HG02623 (cell line): ENCODE results near the gene MRI1.
"Not testable (repeated sequence)": the region's sequence is repeated elsewhere in the genome, so short reads cannot be mapped to it uniquely, and the experiment has no call there.

ENCODE experiments used
- ATAC-seq: cut with Tn5 transposase; IDR thresholded peaks from one replicate; pipeline ENCODE4 v1.9.1; 2021; ENCODE audit warnings: moderate library complexity; ENCODE audit not compliant: unreplicated experiment

The MRI1 gene

GRCh38 chr19:13758795-13759194 is 5.5 kb upstream of the MRI1 start:
- ATAC-seq = no peak

- no peak for ATAC-seq
Observed at GRCh38 chr19:13761423-13761822, 2.9 kb upstream of the MRI1 start.

DNA sequence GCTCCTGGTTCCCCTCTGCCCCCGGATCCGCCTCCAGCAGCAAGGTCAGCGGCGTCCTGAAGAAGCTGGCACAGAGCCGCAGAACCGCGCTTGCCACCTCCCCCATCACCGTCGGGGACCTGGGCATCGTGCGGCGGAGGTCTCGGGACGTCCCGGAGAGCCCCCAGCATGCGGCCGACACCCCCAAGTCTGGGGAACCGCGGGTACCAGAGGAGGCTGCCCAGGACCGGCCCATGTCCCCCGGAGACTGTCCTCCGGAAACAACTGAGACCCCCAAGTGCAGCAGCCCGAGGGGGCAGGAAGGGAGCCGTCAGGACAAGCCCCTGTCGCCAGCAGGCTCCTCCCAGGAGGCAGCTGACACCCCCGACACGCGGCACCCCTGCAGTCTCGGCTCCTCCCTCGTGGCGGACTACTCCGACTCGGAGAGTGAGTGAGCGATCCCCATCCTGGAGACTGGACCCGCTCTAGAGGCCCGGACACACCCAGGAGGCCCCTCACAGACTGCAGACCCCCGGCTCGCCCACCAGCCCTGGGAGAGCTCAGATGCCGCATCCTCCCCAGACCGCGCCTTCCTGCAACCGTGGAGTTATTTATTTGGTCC is 1.6 kb upstream of the MRI1 start:
- ATAC-seq = no peak

DNA sequence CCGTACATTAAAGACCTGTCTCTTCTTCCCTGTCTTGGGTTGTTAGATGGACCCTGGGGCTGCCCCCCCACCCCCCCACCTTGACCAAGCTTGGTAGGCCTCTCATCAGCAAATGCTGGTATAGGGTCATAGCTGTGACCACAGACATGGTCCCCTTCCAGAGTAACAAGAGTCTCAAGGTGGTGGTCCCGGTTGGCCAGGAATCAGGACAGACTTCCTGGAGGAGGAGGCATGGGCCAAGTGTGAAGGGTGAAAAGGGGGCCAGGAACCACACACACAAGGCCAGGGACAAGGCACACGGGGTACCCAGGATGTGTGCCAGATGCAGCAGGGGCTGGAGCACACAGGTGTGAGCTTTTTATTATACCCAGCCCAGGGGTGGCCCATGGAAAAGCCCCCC is 1.1 kb upstream of the MRI1 start:
- no peak for ATAC-seq

- ATAC-seq = no peak
Observed at GRCh38 chr19:13764821-13765394, 586 bp downstream of the MRI1 start.

DNA sequence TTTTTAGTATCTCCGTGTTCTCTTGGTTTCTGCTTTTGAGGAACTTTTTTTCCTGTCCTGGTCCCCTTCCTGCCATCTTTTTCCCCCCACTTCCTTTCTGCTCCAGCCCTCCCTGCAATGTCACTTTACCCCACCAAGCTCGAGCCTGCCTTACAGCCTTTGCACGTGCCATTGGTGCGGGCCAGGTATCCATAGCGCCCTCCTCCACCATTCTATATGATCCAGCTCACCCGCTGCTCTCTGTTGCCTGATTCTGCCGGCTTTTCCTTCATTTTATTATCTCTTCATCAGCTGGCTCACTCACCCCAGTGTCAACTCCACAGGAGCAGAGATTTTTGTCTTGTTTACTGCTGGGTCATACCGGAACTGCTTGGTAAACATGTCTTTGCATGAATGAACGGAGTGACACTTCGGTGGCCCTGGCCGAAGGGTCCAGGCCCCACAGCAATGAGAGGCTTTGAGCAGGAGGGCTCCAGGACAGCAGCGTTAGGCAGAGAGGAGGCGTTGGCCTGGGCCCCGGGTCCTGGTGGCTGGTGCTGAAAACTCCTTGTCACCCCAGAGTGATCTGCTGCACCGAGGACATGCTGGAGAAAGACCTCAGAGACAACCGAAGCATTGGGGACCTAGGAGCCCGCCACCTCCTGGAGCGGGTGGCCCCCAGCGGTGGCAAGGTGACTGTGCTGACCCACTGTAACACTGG is 1.2 kb downstream of the MRI1 start:
- no peak for ATAC-seq

DNA sequence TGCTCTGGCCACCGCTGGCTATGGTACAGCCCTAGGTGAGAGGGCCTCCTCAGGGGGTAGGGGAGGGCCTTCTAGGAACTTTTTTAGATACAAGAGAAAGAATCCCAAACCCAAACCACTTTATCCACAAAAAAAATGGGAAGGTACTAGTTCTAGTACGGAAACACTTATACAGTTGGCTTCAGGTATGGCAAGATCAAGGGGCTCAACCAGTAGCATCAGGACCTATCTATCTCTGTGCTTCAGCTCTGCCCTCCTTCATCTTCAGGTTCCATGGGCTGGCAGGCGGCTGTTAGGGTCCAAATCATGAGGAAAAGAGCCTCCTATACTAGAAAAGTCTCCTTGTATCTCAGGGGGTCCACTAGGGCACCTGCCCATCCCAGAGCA is 1.8 kb downstream of the MRI1 start:
- no peak for ATAC-seq

DNA sequence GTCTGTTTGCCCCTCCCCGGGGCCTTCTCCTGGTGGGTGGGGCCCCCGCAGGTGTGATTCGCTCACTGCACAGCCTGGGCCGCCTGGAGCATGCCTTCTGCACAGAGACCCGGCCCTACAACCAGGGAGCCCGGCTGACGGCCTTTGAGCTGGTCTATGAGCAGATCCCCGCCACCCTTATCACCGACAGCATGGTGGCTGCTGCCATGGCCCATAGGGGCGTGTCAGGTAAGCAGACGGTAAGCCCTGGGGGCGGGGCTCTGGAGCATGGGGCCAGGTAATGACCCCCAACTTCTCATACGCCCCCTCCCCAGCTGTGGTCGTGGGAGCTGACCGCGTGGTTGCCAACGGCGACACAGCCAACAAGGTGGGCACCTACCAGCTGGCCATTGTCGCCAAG is 4.2 kb downstream of the MRI1 start:
- no peak for ATAC-seq

GRCh38 chr19:13770013-13770635 is 5.8 kb downstream of the MRI1 start:
- ATAC-seq = no peak

DNA sequence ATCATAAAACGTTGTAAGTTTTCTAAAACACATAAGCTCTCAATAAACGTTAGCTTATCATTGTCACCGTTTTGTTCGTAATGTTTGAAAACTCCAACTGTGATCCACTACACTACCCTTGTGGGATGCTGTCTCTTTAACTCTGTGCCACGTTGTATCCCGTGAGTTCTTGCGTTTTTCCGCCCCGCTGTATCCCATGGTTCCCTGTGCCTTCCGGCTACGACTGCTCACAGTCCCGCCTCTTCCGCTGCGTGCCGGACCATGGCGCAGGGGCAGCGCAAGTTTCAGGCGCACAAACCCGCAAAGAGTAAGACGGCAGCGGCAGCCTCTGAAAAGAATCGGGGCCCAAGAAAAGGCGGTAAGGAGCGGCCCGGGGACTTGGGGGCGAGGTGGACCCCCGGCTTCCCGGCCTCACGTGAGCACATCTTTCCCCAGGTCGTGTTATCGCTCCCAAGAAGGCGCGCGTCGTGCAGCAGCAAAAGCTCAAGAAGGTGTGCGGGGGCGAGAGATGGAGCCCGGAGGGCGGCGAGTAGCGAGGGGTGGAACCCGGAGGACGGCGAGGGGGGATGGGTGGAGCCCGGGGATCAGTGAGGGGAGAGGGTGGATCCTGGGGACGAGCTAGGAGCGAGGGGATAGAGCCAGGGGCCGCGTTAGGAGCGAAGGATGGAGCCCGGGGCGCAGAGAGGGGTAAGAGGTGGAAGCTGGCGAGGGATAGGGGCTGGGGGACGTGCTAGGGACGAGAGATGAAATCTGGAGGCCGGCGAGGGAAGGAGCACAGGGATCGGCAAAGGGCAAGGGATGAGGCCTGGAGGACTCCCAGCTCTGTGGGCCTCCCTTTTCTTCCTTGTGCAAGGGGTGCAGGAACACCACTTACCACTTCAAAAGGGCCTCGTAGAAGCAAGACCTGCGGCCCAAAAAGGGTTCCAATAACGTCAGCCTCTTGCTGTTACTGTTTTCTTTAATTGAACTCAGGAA is 10.2 kb downstream of the MRI1 start, which contains the start of gene C19orf53:
Gene C19orf53 (plus strand): TSS at position 240 of the 975 bp plus-strand sequence. CDS start 22 bp downstream, at position 262.
- ATAC-seq = peak; percentile 90

GRCh38 chr19:13778398-13778797 is 14.1 kb downstream of the MRI1 start:
- ATAC-seq = no peak

DNA sequence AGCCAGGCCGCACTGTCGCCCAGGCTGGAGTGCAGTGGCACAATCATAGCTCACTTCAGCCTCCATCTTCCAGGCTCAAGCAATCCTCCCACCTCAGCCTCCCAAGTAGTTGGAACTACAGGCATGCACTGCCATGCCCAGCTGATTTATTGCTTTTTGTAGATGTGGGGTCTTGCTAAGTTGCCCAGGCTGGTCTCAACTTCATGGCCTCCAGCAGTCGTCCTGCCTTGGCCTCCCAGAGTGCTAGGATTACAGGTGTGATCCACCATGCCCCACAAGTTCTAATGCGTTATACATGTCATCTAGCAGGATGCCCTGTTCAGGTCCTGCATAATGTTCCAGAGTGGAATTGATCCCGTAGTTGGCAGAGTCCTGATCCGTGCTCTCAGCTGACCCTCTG is 14.5 kb downstream of the MRI1 start:
- no peak for ATAC-seq

GRCh38 chr19:13779794-13780193 is 15.5 kb downstream of the MRI1 start:
- ATAC-seq = not testable (repeated sequence)

GRCh38 chr19:13781547-13781946 is 17.2 kb downstream of the MRI1 start:
- ATAC-seq = no peak

DNA sequence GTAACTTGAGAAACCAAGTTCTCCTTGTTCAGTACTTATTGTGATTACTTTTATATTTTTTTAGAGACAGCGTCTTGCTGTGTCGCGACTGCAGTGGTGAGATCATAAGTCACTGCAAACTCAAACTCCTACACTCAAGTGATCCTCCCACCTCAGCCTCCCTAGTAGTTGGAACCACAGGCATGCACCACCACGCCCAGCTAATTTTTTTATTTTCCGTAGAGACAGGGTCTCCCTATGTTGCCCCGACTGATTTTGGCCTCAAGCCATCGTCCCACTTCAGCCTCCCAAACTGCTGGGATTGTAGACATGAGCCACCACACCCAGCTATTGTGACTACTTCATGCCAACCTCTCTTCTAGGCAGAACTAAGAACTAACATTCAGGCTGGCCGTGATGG is 18.2 kb downstream of the MRI1 start:
- no peak for ATAC-seq

GRCh38 chr19:13783565-13784500 is 19.5 kb downstream of the MRI1 start:
- ATAC-seq = no peak

DNA sequence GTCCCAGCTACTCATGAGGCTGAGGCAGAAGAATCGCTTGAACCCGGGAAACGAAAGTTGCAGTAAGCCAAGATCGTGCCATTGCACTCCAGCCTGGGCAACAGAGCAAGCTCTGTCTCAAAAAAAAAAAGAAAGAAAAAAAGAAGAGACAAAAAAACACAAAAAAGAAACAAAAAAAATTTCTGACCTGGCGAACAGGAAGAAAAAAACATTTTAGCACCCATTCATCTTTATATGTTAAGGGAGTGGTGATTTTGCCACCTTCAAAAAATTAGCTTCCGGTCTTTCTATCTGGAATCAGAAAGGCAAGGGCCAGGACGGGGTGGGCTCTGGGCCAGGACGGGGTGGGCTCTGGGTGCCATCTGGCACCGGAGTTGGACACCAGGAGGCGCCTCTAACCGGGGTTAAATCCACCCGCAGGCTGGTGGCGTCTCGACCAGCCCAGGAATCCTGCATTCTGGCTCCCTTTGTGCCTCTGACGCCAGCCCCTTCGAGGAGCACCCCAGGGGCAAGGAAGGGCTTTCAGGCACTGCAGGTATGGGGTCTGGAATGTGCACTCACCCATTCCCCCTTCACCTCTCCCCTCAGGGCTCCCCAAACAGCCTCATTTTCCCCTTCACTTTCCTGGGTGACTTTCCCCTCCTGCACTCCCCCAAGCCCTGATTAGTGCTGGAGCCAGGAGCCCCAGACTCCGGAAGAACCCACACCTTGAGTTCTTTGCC is 20.6 kb downstream of the MRI1 start:
- ATAC-seq = no peak

- ATAC-seq = no peak
Observed at GRCh38 chr19:13788991-13789390, 24.7 kb downstream of the MRI1 start.

DNA sequence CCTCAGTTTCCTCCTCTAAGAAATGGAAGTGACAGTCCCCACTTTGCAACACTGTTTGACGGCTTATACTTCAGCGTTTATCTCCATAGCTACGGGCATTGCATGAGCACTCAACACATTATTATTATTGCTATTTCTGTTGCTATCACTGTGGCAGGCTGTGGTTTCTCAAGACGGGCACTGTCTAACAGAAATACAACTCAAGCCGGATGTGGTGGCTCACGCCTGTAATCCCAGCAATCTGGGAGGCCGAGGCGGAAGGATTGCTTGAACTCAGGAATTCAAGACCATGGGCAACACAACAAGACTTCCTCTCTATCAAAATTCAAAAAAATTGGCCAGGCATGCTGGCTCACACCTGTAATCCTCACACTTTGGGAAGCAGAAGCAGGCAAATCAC is 26.0 kb downstream of the MRI1 start:
- no peak for ATAC-seq
